WTC11 (cell line): Measurements from ENCODE around the gene AIFM2. TPM values are rescaled to one million over a fixed set of nuclear protein-coding genes. Genes with fewer than 3 reads are reported as not detected.
A peak's percentile ranks its signal among the peaks of the same experiment; 100 is the strongest.

Experiments used
- ATAC-seq: fragments of 200-7000 bp; cut with Tn5 transposase; 2 replicates; pipeline ENCODE4 v1.10.0; 2021; ENCODE audit warnings: mild to moderate bottlenecking, moderate library complexity
- CTCF ChIA-PET: fragments of 300-600 bp; sonication (Branson Sonifier 250); formaldehyde crosslinking; loops from one replicate; lab custom pipeline; 2021; ENCODE audit warnings: antibody characterized with exemption; lab: Charles Lee
- POLR2A ChIA-PET: fragments of 350-600 bp; sonication (Branson Sonifier 250); formaldehyde crosslinking; loops from one replicate; lab custom pipeline; 2021; ENCODE audit warnings: antibody characterized with exemption; lab: Charles Lee
- DNase-seq: peaks from one replicate; pipeline ENCODE4 v3.0.0; 2021; ENCODE audit warnings: low spot score
- H3K27ac Mint-ChIP-seq: 2 replicates; pipeline ENCODE4 v1.8.0; 2021; ENCODE audit warnings: mixed read lengths
- H3K27me3 Mint-ChIP-seq: 2 replicates; pipeline ENCODE4 v1.8.0; 2021; ENCODE audit warnings: low read depth, mild to moderate bottlenecking, moderate library complexity, mixed read lengths
- H3K36me3 Mint-ChIP-seq: 2 replicates; pipeline ENCODE4 v1.8.0; 2021; ENCODE audit warnings: mixed read lengths
- H3K4me1 Mint-ChIP-seq: 2 replicates; pipeline ENCODE4 v1.8.0; 2022; ENCODE audit warnings: mixed read lengths
- H3K4me3 Mint-ChIP-seq: 2 replicates; pipeline ENCODE4 v1.8.0; 2021; ENCODE audit warnings: mild to moderate bottlenecking, moderate library complexity, mixed read lengths
- H3K9me3 Mint-ChIP-seq: 2 replicates; pipeline ENCODE4 v1.8.0; 2021; ENCODE audit warnings: mixed read lengths
- CBFB ChIP-seq: sonication (generic); formaldehyde crosslinking; IDR thresholded peaks from 2 replicates; pipeline ENCODE4 v1.8.1; 2022; ENCODE audit warnings: mild to moderate bottlenecking, low read depth, missing genetic modification reagents
- CDX4 ChIP-seq: fragments of 250-450 bp; sonication (Bioruptor Pico); IDR thresholded peaks from 2 replicates; pipeline ENCODE4 v1.9.0; 2021; ENCODE audit warnings: moderate library complexity, mild to moderate bottlenecking, inconsistent platforms, borderline replicate concordance
- CREM ChIP-seq: sonication (generic); formaldehyde crosslinking; IDR thresholded peaks from 2 replicates; pipeline ENCODE4 v1.8.1; 2022; ENCODE audit warnings: mild to moderate bottlenecking, missing genetic modification reagents, moderate library complexity
- E2F5 ChIP-seq: sonication (generic); formaldehyde crosslinking; IDR thresholded peaks from 2 replicates; pipeline ENCODE4 v1.8.1; 2022; ENCODE audit warnings: mild to moderate bottlenecking, moderate library complexity, missing genetic modification reagents
- ELF4 ChIP-seq: sonication (generic); formaldehyde crosslinking; IDR thresholded peaks from 2 replicates; pipeline ENCODE4 v1.8.1; 2022; ENCODE audit warnings: low read depth, mild to moderate bottlenecking, moderate library complexity, missing genetic modification reagents
- ERG ChIP-seq: fragments of 250-450 bp; sonication (Bioruptor Pico); IDR thresholded peaks from 2 replicates; pipeline ENCODE4 v1.8.0; 2021; ENCODE audit warnings: mild to moderate bottlenecking
- ESRRA ChIP-seq: sonication (generic); formaldehyde crosslinking; IDR thresholded peaks from 2 replicates; pipeline ENCODE4 v1.8.1; 2022; ENCODE audit warnings: mild to moderate bottlenecking, missing genetic modification reagents, borderline replicate concordance
- FOXJ3 ChIP-seq: sonication (generic); formaldehyde crosslinking; IDR thresholded peaks from 2 replicates; pipeline ENCODE4 v1.9.0; 2021; ENCODE audit warnings: missing genetic modification reagents, mild to moderate bottlenecking, borderline replicate concordance
- FOXK1 ChIP-seq: sonication (generic); formaldehyde crosslinking; IDR thresholded peaks from 2 replicates; pipeline ENCODE4 v1.8.0; 2022; ENCODE audit warnings: mild to moderate bottlenecking, moderate library complexity, missing genetic modification reagents
- IRF2 ChIP-seq: sonication (generic); formaldehyde crosslinking; IDR thresholded peaks from 2 replicates; pipeline ENCODE4 v1.8.0; 2022; ENCODE audit warnings: low read depth, missing genetic modification reagents, borderline replicate concordance
- JUN ChIP-seq: sonication (generic); formaldehyde crosslinking; IDR thresholded peaks from 2 replicates; pipeline ENCODE4 v1.8.0; 2023; ENCODE audit warnings: mild to moderate bottlenecking, missing genetic modification reagents
- MYBL2 ChIP-seq: sonication (generic); formaldehyde crosslinking; IDR thresholded peaks from 2 replicates; pipeline ENCODE4 v1.8.1; 2023; ENCODE audit warnings: mild to moderate bottlenecking, moderate library complexity, missing genetic modification reagents
- NR2C2 ChIP-seq: sonication (generic); formaldehyde crosslinking; IDR thresholded peaks from 2 replicates; pipeline ENCODE4 v1.8.0; 2022; ENCODE audit warnings: mild to moderate bottlenecking, missing genetic modification reagents
- NR3C1 ChIP-seq: sonication (generic); formaldehyde crosslinking; conservative IDR thresholded peaks from 2 replicates; pipeline ENCODE4 v1.8.1; 2023; ENCODE audit warnings: low read depth, mild to moderate bottlenecking, missing genetic modification reagents
- PRDM15 ChIP-seq: sonication (generic); formaldehyde crosslinking; IDR thresholded peaks from 2 replicates; pipeline ENCODE4 v1.8.0; 2022; ENCODE audit warnings: missing genetic modification reagents
- ZNF121 ChIP-seq: sonication (generic); formaldehyde crosslinking; IDR thresholded peaks from 2 replicates; pipeline ENCODE4 v1.8.0; 2023; ENCODE audit warnings: missing genetic modification reagents
- ZNF219 ChIP-seq: sonication (generic); formaldehyde crosslinking; IDR thresholded peaks from 2 replicates; pipeline ENCODE4 v1.8.0; 2023; ENCODE audit warnings: missing genetic modification reagents, mild to moderate bottlenecking, borderline replicate concordance
- ZNF423 ChIP-seq: fragments of 250-450 bp; sonication (Bioruptor Pico); IDR thresholded peaks from 2 replicates; pipeline ENCODE4 v2.1.2; 2022; ENCODE audit warnings: mild to moderate bottlenecking, moderate library complexity
- ZNF512 ChIP-seq: sonication (generic); formaldehyde crosslinking; IDR thresholded peaks from 2 replicates; pipeline ENCODE4 v1.8.1; 2022; ENCODE audit warnings: missing genetic modification reagents, borderline replicate concordance
- total RNA-seq: library from RNA; stranded (reverse); gene quantifications from 3 replicates; pipeline ENCODE4 v1.2.3, GENCODE V29; 2021

AIFM2 gene
- total RNA-seq, 1 experiment from 2014 or later, result 4.4 TPM

GRCh38 chr10:70139151-70139996, 6.7 kb upstream of the AIFM2 start:
- H3K27ac Mint-ChIP-seq, result peak overlapping the region; percentile 51; the same call in 1 of the 2 replicates
- no peaks in the 10 kb centered on the region for H3K9me3 Mint-ChIP-seq
- ChIA-PET CTCF (interaction anchor here (0.6 to 1.6 kb wide), 6 partner anchors 18 to 603 kb away, joined by 3 to 6 read pairs (median 3); no protein-coding TSS in a partner anchor), POLR2A (interaction anchor here (0.9 kb wide), 3 partner anchors 16 to 225 kb away, joined by 3 to 5 read pairs (median 3); partner anchors contain the start of gene SAR1A)
- peaks cover 5% of the 10 kb centered on the region for H3K4me1 Mint-ChIP-seq
- no peak for DNase-seq
- no peak overlapping the region for H3K4me3 Mint-ChIP-seq
- no peaks in the 10 kb centered on the region for H3K36me3 Mint-ChIP-seq
- H3K27me3 Mint-ChIP-seq, result no peaks in the 10 kb centered on the region
- TF ChIP-seq NR3C1 (CRISPR knock-in tag), result no peak
- peak; percentile 80 for TF ChIP-seq PRDM15
- no peak for TF ChIP-seq ZNF423
- peak; percentile 81 for TF ChIP-seq ZNF121
- no peak for TF ChIP-seq ESRRA (CRISPR knock-in tag)
- no peak for TF ChIP-seq ZNF219 (CRISPR knock-in tag)
- TF ChIP-seq NR2C2, result no peak
- ATAC-seq, result peak; percentile 68; the same call in 1 of the 2 replicates

GRCh38 chr10:70137927-70138883, 5.6 kb upstream of the AIFM2 start:
- H3K27ac Mint-ChIP-seq, result no peak overlapping the region
- TF ChIP-seq JUN (CRISPR knock-in tag) (no peak), CREM (CRISPR knock-in tag) (no peak), ERG (CRISPR knock-in tag) (no peak), CBFB (CRISPR knock-in tag) (no peak), MYBL2 (no peak), IRF2 (CRISPR knock-in tag) (no peak), FOXJ3 (no peak), ZNF512 (no peak), FOXK1 (no peak), ELF4 (CRISPR knock-in tag) (no peak), CDX4 (CRISPR knock-in tag) (no peak), E2F5 (CRISPR knock-in tag) (no peak)
- DNase-seq, result no peak
- POLR2A ChIA-PET, result interaction anchor here (0.5 to 0.9 kb wide), 2 partner anchors 223 to 1619 kb away, joined by 5 read pairs; no protein-coding TSS in a partner anchor
- peaks cover 5% of the 10 kb centered on the region for H3K4me1 Mint-ChIP-seq
- no peak for ATAC-seq
- no peaks in the 10 kb centered on the region for H3K36me3 Mint-ChIP-seq
- H3K27me3 Mint-ChIP-seq, result peaks cover 6% of the 10 kb centered on the region
- CTCF ChIA-PET, result interaction anchor here (0.6 to 1.6 kb wide), 4 partner anchors 17 to 604 kb away, joined by 3 to 6 read pairs (median 3); no protein-coding TSS in a partner anchor
- H3K9me3 Mint-ChIP-seq, result no peaks in the 10 kb centered on the region
- no peak overlapping the region for H3K4me3 Mint-ChIP-seq
